ENCODE data around the gene RNF149.

- no peak for TF ChIP-seq ZBTB17 (CRISPR knock-in tag; IDR thresholded peaks at IDR 0.05)
- TF ChIP-seq USF1 (CRISPR knock-in tag; IDR thresholded peaks at IDR 0.05): no peak
- no peak for TF ChIP-seq TARDBP (IDR thresholded peaks at IDR 0.05)
- no peak for TF ChIP-seq ARHGAP35 (IDR thresholded peaks at IDR 0.05; ENCODE audit: partially characterized antibody)
- TF ChIP-seq SIN3A (IDR thresholded peaks at IDR 0.05; ENCODE audit: borderline replicate concordance in 2 of 2, control insufficient read depth in 1 of 2, low read depth in 2 of 2, low read length in 2 of 2): no peak
- TF ChIP-seq RFX5 (IDR thresholded peaks at IDR 0.05; ENCODE audit: low read depth, low read length): no peak
- no peak for TF ChIP-seq ZFP30 (CRISPR knock-in tag; IDR thresholded peaks at IDR 0.05; ENCODE audit: borderline replicate concordance)
- TF ChIP-seq ZNF274 (IDR thresholded peaks at IDR 0.05; ENCODE audit: borderline replicate concordance, low read depth, low read length): no peak
Observed at GRCh38 chr2:101274142-101274541, 34.4 kb downstream of the RNF149 start.
